Activated CD4-positive, alpha-beta T cell treated with anti-CD3 and anti-CD28 coated beads, Interleukin-2, amount 50 U/mL, for 4 hours (primary cell): ENCODE results near the gene TIMM23B.
"Not testable (repeated sequence)": the region's sequence is repeated elsewhere in the genome, so short reads cannot be mapped to it uniquely, and the experiment has no call there.

Experiments
- DNase-seq, 2 experiments: peaks; one replicate each; pipeline ENCODE4 v3.0.0-alpha.2; 2020

TIMM23B gene

GRCh38 chr10:49987207-49987606 is 45.4 kb downstream of the TIMM23B start:
- not testable (repeated sequence) for DNase-seq

GRCh38 chr10:49988376-49988775 is 46.5 kb downstream of the TIMM23B start, which contains the start of gene AGAP6:
TSS of gene AGAP6 (plus strand) at chr10:49988406. CDS start at chr10:49988716, 310 bp downstream.
- not testable (repeated sequence) for DNase-seq

- DNase-seq = not testable (repeated sequence)
Measured at GRCh38 chr10:49995321-49995720, 53.5 kb downstream of the TIMM23B start.

- DNase-seq = not testable (repeated sequence)
Measured at GRCh38 chr10:50014024-50014423, 72.2 kb downstream of the TIMM23B start.

DNA sequence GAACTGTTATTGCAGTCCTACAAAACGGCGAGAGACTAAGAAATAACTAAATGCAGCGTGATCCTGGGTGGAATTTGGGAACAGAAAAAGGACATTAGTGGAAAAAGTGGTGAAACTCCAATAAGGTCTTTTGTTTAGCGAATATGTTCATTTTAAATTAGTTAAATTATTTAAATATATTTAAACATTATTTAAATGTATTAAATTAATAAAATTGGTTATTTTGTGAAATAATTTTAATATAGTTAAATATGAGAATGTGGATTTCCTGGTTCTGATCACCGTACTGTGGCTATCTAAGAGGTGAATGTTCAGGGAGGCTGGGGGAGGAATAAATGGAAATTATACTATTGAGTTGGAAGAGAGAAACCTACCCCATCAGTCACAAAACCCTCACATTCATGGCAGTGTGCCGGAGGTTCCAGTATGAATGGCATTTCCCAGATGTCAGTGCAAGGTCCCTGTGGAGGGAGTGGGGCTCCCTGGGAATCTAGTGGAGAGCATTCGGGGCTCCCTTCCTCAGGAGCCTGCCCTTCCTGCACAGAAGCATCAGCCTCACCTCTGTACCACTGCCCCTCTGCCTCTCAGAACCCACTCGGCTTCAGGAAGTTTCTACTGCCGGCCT is 73.9 kb downstream of the TIMM23B start:
- DNase-seq = not testable (repeated sequence)

GRCh38 chr10:50016926-50017325 is 75.1 kb downstream of the TIMM23B start:
- not testable (repeated sequence) for DNase-seq

GRCh38 chr10:50017646-50018045 is 75.8 kb downstream of the TIMM23B start:
- DNase-seq = not testable (repeated sequence)

- not testable (repeated sequence) for DNase-seq
Measured at GRCh38 chr10:50019279-50019678, 77.4 kb downstream of the TIMM23B start.

DNA sequence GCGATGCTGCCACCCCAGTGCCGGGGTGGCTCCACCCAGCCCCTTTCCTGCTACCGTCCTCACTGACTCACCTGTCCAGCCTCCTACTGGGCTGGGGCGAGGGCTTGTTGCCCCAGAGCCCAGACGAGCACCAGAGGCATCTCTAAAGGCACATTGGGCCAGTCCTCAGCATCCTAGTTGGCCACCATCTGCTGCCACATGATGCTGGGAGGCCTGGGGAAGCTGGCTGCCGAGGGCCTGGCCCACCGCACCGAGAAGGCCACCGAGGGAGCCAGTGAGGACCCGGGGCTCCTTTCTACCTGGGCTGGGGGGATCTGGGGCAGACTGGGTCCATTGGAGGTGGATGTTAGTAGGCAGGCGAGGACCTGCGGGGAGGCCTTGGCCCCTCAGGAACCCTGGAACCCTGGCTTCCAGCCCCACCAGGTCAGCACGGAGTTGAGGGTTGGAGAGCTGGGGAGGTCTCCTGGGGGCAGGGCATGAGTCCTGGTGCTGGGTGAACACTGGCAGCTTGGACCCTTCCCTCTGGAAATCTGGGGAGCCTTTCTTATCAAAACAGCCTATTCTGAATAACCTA is 78.7 kb downstream of the TIMM23B start:
- not testable (repeated sequence) for DNase-seq

GRCh38 chr10:50021646-50022045 is 79.8 kb downstream of the TIMM23B start:
- no peak for DNase-seq
